Body of pancreas (tissue), 4 donors: ENCODE data around the gene RBM12.

Experiments used
- CTCF ChIP-seq, 7 experiments: fragments of 450-650 bp in 4 of 7; fragments of 200-600 bp in 3 of 7; sonication (generic) in 3 of 7; IDR thresholded peaks; one replicate each; pipeline ENCODE4 v1.5.1; 2016 to 2019; ENCODE audit warnings: antibody characterized with exemption in 7 of 7
- POLR2A ChIP-seq, 3 donors: fragments of 450-650 bp; IDR thresholded peaks; one replicate each; pipeline ENCODE4 v1.6.1; 2016; ENCODE audit warnings: antibody characterized with exemption in 3 of 3, mild to moderate bottlenecking in 2 of 3

GRCh38 chr20:35617397-35618262 is 47.1 kb downstream of the RBM12 start:
- peak in 5 of 7 experiments; percentile 32 to 58 (median 45) for TF ChIP-seq CTCF (IDR thresholded peaks at IDR 0.05)
- TF ChIP-seq POLR2A (IDR thresholded peaks at IDR 0.05) = no peak
